WI38 (cell line): Measurements from ENCODE around the gene HBG2.

Source experiments
- H3K4me3 ChIP-seq: 2 replicates; pipeline ENCODE4 v1.5.1; 2011; ENCODE audit warnings: low read depth, mild to moderate bottlenecking, control low read depth, low read length
- TF ChIP-seq, protein P1 (sequence below): IDR thresholded peaks from 2 replicates; pipeline ENCODE4 v1.5.1; 2012; ENCODE audit warnings: low read depth, mild to moderate bottlenecking, control low read depth, low read length

Gene HBG2

DNA sequence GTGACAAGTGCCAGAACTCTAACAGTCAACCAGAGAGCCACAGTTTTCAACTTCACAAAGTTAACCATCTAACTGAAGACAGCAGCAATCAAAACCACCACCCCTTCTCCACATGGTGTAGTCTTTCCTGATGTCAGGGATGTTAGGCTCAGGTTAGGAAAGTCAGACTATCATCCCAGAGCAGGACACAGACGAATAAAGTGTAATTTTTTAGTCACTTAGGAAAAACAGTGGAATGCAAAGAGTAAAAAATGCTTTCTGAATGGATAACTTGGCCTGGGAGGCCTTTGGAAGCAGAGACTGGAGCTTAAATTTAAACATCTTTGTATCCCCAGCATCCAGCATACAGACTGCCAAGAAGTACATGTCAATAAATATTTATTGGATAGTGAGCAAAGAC is 31.8 kb upstream of the HBG2 start:
- H3K4me3 ChIP-seq, result no peak overlapping the region
- TF ChIP-seq, protein P1, sequence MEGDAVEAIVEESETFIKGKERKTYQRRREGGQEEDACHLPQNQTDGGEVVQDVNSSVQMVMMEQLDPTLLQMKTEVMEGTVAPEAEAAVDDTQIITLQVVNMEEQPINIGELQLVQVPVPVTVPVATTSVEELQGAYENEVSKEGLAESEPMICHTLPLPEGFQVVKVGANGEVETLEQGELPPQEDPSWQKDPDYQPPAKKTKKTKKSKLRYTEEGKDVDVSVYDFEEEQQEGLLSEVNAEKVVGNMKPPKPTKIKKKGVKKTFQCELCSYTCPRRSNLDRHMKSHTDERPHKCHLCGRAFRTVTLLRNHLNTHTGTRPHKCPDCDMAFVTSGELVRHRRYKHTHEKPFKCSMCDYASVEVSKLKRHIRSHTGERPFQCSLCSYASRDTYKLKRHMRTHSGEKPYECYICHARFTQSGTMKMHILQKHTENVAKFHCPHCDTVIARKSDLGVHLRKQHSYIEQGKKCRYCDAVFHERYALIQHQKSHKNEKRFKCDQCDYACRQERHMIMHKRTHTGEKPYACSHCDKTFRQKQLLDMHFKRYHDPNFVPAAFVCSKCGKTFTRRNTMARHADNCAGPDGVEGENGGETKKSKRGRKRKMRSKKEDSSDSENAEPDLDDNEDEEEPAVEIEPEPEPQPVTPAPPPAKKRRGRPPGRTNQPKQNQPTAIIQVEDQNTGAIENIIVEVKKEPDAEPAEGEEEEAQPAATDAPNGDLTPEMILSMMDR, result no peak

DNA sequence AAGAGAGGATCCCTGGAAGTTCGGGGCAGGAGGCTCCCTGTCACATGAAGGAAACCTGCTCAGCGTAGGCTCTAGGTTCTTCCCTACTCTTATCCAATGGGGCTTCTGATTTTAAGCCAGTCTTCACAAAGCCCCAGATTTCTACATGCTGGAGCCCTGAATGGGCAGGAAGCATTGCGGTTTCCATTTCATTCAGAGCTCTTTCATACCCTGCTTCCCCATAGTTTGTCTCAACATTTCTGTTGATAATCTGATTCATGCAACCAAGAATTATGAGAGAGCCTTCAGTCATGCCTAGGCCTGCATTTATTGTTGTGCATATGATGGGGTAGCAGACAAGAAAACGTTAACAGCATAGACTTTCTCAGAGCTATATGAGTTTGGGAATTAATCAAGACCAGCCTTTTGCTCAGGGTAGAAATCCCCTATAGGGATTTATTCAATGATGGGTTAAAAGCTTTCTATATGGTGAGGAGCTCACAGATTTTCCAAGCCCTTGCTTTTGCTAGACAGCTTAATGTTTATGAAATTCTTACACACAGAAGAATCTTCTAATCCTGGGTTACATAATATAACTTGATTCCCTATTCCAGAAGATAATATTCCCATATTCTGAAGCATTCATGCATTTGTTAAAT is 31.2 kb upstream of the HBG2 start:
- TF ChIP-seq, protein P1, result no peak
- H3K4me3 ChIP-seq, result no peak overlapping the region

DNA sequence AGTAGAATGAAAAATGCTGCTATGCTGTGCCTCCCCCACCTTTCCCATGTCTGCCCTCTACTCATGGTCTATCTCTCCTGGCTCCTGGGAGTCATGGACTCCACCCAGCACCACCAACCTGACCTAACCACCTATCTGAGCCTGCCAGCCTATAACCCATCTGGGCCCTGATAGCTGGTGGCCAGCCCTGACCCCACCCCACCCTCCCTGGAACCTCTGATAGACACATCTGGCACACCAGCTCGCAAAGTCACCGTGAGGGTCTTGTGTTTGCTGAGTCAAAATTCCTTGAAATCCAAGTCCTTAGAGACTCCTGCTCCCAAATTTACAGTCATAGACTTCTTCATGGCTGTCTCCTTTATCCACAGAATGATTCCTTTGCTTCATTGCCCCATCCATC is 30.1 kb upstream of the HBG2 start:
- no peak overlapping the region for H3K4me3 ChIP-seq
- TF ChIP-seq, protein P1, result no peak

DNA sequence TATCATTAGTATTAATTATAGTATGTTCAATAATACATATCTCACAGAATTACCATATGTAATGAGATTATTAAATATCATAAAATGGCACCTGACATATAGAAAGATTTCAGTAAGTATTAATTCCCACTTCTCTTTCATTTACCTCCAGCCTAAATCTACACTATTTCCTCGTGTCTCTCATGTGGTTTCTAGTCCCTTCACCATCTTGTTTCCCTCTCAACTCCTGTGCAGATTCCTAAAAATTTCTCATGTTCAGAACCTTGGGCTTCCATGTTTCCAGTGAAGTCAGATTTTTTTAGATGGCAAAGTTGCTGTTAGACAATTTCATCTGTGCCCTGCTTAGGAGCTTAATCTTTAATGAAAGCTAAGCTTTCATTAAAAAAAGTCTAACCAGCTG is 29.3 kb upstream of the HBG2 start:
- TF ChIP-seq, protein P1, result no peak

DNA sequence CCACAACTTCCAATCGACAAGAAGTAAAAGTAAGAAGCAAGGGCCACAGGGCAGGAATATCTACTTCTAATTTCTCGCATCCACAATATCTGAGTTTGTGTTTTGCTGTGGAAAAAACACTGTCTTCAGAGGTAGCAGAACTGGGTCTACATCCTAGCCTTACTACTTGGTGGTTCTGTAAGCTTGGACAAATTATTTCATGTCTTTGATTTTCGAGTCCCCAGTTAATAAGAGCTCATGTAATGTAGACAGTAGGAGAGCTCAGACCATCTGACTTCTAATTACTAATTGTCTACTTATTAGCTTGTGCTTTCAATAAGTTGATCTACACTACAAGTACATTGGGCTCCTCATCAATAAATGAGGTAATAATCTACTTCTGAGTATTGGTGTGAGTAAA is 28.5 kb upstream of the HBG2 start:
- TF ChIP-seq, protein P1, result no peak
- no peak overlapping the region for H3K4me3 ChIP-seq

More for the DNA sequence above, 29.3 kb upstream of the HBG2 start:
- no peak overlapping the region for H3K4me3 ChIP-seq

DNA sequence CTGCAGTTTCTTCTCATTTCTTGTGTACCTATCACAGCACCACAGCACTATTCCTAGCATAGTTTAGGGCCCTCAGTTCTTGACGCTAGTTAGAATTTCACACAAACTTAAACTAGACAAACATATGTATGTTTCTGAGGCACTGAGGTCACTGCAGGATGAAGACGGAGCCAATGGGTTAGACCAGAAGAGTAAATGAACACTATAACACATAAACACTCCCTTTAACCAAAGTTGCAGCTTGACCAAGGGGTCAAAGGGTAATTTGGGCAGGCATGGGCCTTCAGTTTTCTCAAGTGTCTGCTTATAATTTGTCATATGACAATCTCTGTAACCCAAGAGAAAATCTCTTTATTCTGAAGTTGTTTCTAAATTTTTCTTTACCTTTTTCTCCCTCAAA is 28.0 kb upstream of the HBG2 start:
- TF ChIP-seq, protein P1, result no peak
- H3K4me3 ChIP-seq, result no peak overlapping the region

DNA sequence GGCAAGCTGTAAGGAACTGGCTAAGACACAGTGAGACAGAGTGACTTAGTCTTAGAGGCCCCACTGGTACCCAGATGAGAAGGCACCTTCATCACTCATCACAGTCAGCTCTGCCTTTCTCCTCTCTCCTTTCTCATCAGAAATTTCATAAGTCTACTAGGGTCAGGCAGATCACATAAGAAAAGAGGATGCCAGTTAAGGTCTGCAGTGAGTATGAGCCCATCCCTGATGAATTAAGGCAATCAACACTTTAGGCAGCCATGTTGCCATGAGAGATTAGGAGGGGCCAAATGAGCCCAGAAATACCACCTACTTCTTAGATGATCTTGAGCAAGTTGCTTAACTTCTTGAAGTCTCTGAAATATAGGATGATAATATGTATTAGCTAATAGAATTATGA is 27.0 kb upstream of the HBG2 start:
- no peak overlapping the region for H3K4me3 ChIP-seq
- TF ChIP-seq, protein P1, result no peak
